ENCODE data around the gene TCAP.
A peak's percentile ranks its signal among the peaks of the same experiment; 100 is the strongest.

TCAP gene

GRCh38 chr17:39669897-39670735, 5.0 kb downstream of the TCAP start:
- H3K27ac ChIP-seq (ENCODE audit: low read depth, low read length): no peak overlapping the region
- H4K20me1 ChIP-seq (ENCODE audit: control insufficient read depth, insufficient read depth, low read depth, low read length): no peaks in the 10 kb centered on the region
- H3K27me3 ChIP-seq (ENCODE audit: control insufficient read depth, low read length): peaks cover 31% of the 10 kb centered on the region
- H3K79me2 ChIP-seq (ENCODE audit: control insufficient read depth, low read length): no peaks in the 10 kb centered on the region
- H3K36me3 ChIP-seq (ENCODE audit: control insufficient read depth, low read length): no peaks in the 10 kb centered on the region
- no peak overlapping the region for H3K4me2 ChIP-seq (ENCODE audit: low read length)
- peaks cover 30% of the 10 kb centered on the region for H3K4me1 ChIP-seq (ENCODE audit: control insufficient read depth, low read length)
- H3K9me3 ChIP-seq (ENCODE audit: control insufficient read depth, insufficient read depth, low read length): no peaks in the 10 kb centered on the region
- no peak overlapping the region for H3K4me3 ChIP-seq (ENCODE audit: low read length)
- no peaks in the 10 kb centered on the region for H3K9me2 ChIP-seq (replicated peaks; ENCODE audit: control insufficient read depth, low read length)
- H3F3A ChIP-seq (ENCODE audit: control insufficient read depth, insufficient read depth): no peaks in the 10 kb centered on the region
- no peak for TF ChIP-seq CTCF (IDR thresholded peaks at IDR 0.05; ENCODE audit: low read depth, low read length, poor library complexity, severe bottlenecking)
- TF ChIP-seq EZH2phosphoT487 (IDR thresholded peaks at IDR 0.05; ENCODE audit: borderline replicate concordance, low read length): no peak

DNA sequence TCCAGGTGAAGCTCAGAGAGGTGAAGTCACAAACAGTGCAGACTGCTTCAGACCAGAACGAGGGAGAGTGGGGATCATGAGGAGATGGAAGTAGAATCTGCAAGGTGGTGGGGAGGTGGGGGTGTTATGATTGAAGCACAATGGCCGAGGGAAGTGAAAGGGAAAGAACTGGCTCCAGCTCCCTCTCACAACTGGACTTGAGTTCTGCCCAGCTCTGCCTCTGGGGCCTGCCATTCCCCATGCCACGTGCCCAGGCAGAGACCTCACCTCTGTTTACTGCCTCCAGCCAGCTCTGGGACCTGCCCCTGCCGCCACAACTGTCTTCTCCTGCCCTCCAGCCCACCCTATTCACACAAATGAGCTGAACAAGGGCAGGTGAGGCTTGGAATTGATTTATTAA, 5.6 kb downstream of the TCAP start:
- H3F3A ChIP-seq (ENCODE audit: control insufficient read depth, insufficient read depth): no peaks in the 10 kb centered on the region
- H3K4me3 ChIP-seq (ENCODE audit: low read length): no peak overlapping the region
- no peaks in the 10 kb centered on the region for H3K36me3 ChIP-seq (ENCODE audit: control insufficient read depth, low read length)
- H3K4me2 ChIP-seq (ENCODE audit: low read length): no peak overlapping the region
- H3K9me3 ChIP-seq (ENCODE audit: control insufficient read depth, insufficient read depth, low read length): no peaks in the 10 kb centered on the region
- peaks cover 29% of the 10 kb centered on the region for H3K27me3 ChIP-seq (ENCODE audit: control insufficient read depth, low read length)
- no peaks in the 10 kb centered on the region for H4K20me1 ChIP-seq (ENCODE audit: control insufficient read depth, insufficient read depth, low read depth, low read length)
- no peaks in the 10 kb centered on the region for H3K79me2 ChIP-seq (ENCODE audit: control insufficient read depth, low read length)
- no peak for TF ChIP-seq EZH2phosphoT487 (IDR thresholded peaks at IDR 0.05; ENCODE audit: borderline replicate concordance, low read length)
- TF ChIP-seq CTCF (IDR thresholded peaks at IDR 0.05; ENCODE audit: low read depth, low read length, poor library complexity, severe bottlenecking): no peak
- H3K9me2 ChIP-seq (replicated peaks; ENCODE audit: control insufficient read depth, low read length): no peaks in the 10 kb centered on the region
- H3K27ac ChIP-seq (ENCODE audit: low read depth, low read length): no peak overlapping the region
- H3K4me1 ChIP-seq (ENCODE audit: control insufficient read depth, low read length): peaks cover 36% of the 10 kb centered on the region

GRCh38 chr17:39671651-39672521, 6.7 kb downstream of the TCAP start:
- Histone ChIP-seq H3K9me2 (replicated peaks; ENCODE audit: control insufficient read depth, low read length) (no peaks in the 10 kb centered on the region), H3K36me3 (ENCODE audit: control insufficient read depth, low read length) (no peaks in the 10 kb centered on the region), H3K79me2 (ENCODE audit: control insufficient read depth, low read length) (no peaks in the 10 kb centered on the region), H3K27me3 (ENCODE audit: control insufficient read depth, low read length) (peaks cover 22% of the 10 kb centered on the region), H3K4me2 (ENCODE audit: low read length) (peak overlapping the region; percentile 55), H4K20me1 (ENCODE audit: control insufficient read depth, insufficient read depth, low read depth, low read length) (no peaks in the 10 kb centered on the region), H3K9me3 (ENCODE audit: control insufficient read depth, insufficient read depth, low read length) (no peaks in the 10 kb centered on the region), H3K4me1 (ENCODE audit: control insufficient read depth, low read length) (peaks cover 47% of the 10 kb centered on the region), H3F3A (ENCODE audit: control insufficient read depth, insufficient read depth) (no peaks in the 10 kb centered on the region; the same call in 1 of the 2 replicates), H3K4me3 (ENCODE audit: low read length) (0 out of 2 replicates have a peak overlapping the region, but pooled peaks have one; percentile 15), H3K27ac (ENCODE audit: low read depth, low read length) (no peak overlapping the region)
- TF ChIP-seq CTCF (IDR thresholded peaks at IDR 0.05; ENCODE audit: low read depth, low read length, poor library complexity, severe bottlenecking) (peak; percentile 90), EZH2phosphoT487 (IDR thresholded peaks at IDR 0.05; ENCODE audit: borderline replicate concordance, low read length) (no peak)

All from DOHH2 (cell line).